VCaP (cell line): ENCODE results near the gene MUL1.
A peak's percentile ranks its signal among the peaks of the same experiment; 100 is the strongest.

Source experiments
- H3K27ac ChIP-seq: fragments of 450-650 bp; 2 replicates; pipeline ENCODE4 v1.5.1; 2017
- TF ChIP-seq, protein P1 (sequence below): fragments of 450-650 bp; conservative IDR thresholded peaks from 2 replicates; pipeline ENCODE4 v1.5.1; 2017; ENCODE audit warnings: mild to moderate bottlenecking, moderate library complexity

The MUL1 gene

DNA sequence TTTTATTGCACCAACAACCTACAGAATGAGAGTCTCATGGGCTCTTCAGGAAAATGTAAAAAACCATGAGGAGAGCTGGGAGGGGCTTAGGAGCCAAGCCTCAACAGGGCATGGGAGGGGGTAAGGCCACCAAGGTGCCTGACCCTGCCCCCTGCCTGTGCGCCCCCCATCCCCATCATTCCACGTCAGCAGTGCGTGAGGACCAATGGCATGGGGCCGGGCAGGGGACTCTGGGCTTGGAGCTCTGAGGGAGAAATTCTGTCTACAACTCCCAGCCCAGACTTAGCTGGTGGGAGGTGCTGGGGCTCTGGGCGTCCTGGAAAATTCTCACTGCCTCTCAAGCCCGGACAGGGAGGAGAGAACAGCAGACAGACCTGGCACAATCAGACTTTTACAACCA lies 16.8 kb downstream of the MUL1 start:
- peak overlapping the region; percentile 72; the same call in 1 of the 2 replicates for H3K27ac ChIP-seq
- TF ChIP-seq, protein P1, sequence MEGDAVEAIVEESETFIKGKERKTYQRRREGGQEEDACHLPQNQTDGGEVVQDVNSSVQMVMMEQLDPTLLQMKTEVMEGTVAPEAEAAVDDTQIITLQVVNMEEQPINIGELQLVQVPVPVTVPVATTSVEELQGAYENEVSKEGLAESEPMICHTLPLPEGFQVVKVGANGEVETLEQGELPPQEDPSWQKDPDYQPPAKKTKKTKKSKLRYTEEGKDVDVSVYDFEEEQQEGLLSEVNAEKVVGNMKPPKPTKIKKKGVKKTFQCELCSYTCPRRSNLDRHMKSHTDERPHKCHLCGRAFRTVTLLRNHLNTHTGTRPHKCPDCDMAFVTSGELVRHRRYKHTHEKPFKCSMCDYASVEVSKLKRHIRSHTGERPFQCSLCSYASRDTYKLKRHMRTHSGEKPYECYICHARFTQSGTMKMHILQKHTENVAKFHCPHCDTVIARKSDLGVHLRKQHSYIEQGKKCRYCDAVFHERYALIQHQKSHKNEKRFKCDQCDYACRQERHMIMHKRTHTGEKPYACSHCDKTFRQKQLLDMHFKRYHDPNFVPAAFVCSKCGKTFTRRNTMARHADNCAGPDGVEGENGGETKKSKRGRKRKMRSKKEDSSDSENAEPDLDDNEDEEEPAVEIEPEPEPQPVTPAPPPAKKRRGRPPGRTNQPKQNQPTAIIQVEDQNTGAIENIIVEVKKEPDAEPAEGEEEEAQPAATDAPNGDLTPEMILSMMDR: no peak

DNA sequence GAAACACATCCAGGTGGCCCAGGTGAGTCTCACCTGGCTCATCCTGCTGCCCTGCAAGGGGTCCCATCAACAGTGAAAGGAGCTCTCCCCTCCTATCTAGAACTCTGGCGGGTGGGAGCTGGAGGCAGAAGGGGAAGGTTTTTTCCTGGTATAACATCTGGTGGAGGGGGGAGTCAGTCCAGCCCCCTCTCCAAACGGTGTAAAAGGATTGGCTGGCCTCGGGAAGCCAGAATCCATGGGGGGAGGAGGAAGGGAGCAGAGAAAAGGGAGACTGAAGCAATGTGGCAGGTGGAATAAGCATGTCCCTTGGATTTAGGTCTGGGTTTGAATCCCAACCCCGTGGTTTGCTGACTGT lies 20.7 kb downstream of the MUL1 start:
- TF ChIP-seq, protein P1: no peak
- H3K27ac ChIP-seq: peak overlapping the region; percentile 98

DNA sequence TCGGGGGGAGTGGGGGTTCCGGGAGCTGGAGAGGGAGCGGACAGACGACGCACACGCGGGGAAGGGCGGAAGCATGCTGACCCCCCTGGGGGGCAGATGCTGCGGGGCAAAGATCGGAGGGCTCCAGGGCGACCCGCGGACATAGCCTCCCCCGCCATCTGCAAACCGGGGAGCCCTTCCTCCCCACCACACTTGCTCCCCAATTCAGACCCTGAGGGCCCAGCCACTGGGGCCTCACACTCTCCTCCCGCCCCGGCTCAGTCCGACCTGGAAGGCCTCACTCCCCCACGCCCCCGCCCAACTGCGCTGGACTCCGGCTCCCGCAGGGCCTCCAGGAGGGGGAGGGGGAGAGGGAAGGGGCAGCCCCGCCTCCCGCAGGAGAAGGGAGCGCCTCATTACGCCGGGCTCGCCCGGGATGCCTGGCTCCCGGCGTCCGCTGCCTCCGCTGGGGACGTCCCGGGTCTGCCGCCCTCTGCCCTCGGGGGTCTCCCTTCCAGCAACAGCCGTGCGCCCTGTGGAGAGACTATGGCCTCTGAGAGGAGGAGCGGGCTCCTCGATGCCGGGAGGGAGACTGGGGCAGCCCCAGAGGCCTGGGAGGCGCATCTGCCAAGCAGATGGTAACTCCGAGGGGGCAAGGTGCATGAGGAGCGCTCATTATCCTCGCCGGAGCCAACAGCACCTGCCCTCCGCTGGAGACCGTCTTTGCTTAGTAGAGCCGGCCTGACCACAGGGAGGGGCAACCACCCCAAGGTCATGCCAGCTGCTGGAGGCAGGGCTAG lies 21.3 kb downstream of the MUL1 start:
- H3K27ac ChIP-seq: peak overlapping the region; percentile 98

DNA sequence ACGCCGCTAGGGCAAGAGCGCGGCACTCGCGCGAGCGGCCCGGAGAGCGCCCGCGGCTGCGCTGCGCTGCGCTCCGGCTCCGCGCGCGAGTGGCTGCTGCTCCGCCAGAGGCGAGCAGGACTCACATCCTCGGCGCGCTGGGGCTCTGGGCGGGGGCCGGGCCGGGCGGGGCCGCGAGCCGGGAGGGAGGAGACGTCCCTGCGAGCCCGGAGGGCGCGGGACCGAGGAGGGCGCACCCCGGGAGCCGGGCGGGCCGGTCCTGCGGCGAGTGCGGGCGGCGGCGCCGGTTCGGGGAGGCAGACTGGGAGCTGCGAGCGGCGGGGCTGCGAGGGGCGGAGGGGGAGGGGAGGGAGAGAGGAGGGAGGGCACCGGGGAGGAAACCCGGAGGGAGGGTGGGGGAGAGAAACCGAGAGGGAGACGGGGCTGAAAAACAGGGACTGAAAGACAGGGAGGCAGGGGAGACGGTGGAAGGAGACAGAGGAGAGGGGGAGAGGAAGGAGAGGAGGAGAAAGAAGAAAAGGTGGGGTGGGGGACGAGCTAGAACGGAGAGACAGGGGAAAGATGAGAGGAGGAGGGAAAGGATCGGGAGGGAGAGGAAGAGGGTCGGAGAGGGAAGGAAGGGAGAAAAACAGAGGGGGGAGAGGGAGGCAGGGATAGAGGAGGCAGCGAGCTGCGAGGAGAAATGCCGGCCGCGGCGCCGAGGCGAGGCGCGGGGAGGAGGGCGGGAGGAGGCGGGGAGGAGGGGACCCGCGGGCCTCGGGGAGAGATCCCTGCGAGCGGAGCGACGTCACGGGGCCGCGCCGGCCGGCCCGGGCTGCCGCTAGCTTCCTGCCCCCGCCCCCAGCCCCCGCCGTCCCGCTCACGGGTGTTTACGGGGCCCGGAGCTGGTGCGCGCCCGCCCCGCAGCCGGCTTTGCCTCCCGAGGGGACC lies 22.2 kb downstream of the MUL1 start, which contains the start of gene CAMK2N1:
CAMK2N1 (minus strand) TSS at position 684 of the 930 bp plus-strand sequence. CDS start 831 bp downstream, outside the sequence.
- peak within 1 kb of the TSS; percentile 98 for H3K27ac ChIP-seq
- TF ChIP-seq, protein P1: no peak; the same call in 1 of the 2 replicates

More for the DNA sequence above, 21.3 kb downstream of the MUL1 start:
- TF ChIP-seq, protein P1: no peak

DNA sequence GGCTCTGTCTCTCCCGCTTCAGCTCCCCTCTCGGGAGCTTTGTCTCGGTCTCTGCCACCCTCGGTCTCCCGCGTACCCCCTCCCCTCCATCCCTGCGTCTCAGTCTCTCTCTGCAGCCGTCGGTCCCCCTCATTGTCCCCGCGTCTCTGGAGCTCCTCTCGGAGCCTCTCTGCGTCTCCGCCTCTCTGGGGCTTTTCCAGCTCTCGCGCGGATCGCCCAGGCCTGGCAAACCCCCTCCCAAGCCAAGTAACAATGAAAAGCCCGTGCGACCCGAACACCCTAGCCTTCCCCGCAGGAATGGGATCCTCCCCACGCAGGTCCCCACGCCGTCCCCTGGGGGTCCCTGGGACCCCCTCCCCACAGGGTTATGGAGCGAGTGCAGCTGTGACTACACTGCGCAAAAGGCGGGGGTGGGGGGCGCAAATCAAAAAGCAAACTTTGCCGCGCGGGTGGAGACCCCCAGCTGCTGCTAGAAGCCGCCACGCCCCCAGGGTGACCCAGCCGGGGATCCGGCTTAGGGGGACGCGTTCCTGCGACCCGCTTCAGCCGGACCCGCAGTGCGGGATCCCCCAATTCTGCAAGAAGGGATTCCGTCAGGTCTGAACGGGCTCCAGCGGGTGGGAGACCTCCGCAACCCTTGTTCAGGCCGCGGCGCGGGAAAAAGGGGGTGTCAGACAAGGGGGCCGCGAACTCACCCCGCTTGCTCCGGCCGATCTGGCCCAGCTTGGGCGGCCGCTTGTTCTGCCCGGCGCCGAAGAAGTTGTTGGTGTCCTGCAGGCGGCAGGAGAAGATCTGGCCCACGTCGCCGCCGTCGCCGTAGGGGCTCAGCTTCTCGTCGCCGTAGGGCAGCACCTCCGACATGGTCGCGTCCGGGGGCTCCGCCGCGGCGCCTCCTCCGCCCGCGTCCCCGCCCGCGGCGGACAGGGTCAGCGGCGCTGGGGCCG lies 23.2 kb downstream of the MUL1 start:
- TF ChIP-seq, protein P1: no peak; the same call in 1 of the 2 replicates
- H3K27ac ChIP-seq: peak overlapping the region; percentile 98

DNA sequence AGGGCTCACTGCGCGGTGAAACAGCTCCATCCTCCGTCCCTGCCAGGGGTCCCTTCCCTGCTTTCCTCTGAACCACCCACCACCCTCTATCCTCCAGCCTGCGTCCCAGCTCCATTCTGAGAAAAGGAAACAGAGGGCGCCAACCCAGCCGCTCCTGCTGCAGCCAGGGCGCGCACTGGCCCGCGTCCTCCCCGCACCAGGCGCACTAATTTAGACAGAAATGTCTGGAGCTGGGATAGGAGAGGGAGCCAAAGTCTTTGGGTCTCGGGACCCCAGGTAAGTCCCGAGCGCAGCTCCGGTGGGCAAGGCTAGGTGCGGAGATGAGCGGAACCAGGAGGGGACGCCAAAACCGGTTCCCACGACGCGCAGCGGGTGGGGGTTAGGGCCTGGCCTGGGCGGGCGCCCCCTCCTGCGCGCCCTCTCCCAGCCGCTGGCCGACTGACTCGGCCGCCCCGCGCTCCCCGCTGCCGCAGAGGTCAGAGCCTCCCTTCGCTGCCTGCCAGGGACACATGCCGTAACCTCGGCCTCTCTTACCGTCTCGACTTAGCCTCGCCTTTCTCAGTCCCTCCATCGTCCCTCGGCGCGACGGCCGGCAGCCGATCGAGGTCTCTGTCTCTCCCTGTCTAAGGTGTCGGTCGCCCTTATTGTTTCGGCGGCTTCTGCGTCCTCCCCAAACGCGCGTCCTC lies 24.0 kb downstream of the MUL1 start:
- H3K27ac ChIP-seq: peak overlapping the region; percentile 98

More for the DNA sequence above, 24.0 kb downstream of the MUL1 start:
- TF ChIP-seq, protein P1: peak; percentile 57
